Testis (tissue), 3 donors: ENCODE data around the gene HOPX. TPM values are rescaled to one million over a fixed set of nuclear protein-coding genes. Genes with fewer than 3 reads are reported as not detected.

ENCODE experiments used
- DNase-seq: peaks from one replicate; pipeline ENCODE4 v3.0.0-alpha.2; 2019
- H3K27ac ChIP-seq, 2 donors: fragments of 200-600 bp; sonication (generic); one replicate each; pipeline ENCODE4 v1.5.1; 2019
- H3K27me3 ChIP-seq: fragments of 200-600 bp; sonication (generic); one replicate; pipeline ENCODE4 v1.5.1; 2019
- H3K36me3 ChIP-seq: fragments of 200-600 bp; sonication (generic); one replicate; pipeline ENCODE4 v1.5.1; 2017; ENCODE audit warnings: low read depth; ENCODE audit errors: missing control alignments
- H3K4me1 ChIP-seq: fragments of 200-600 bp; sonication (generic); one replicate; pipeline ENCODE4 v1.5.1; 2019
- H3K4me3 ChIP-seq, 2 donors: fragments of 200-600 bp; sonication (generic); one replicate each; pipeline ENCODE4 v1.5.1; 2017 to 2019
- H3K9me3 ChIP-seq: fragments of 200-600 bp; sonication (generic); one replicate; pipeline ENCODE4 v1.5.1; 2017
- CTCF ChIP-seq, 3 experiments: fragments of 450-650 bp in 2 of 3; fragments of 200-600 bp in 1 of 3; sonication (generic) in 1 of 3; IDR thresholded peaks; one replicate each; pipeline ENCODE4 v1.5.1; 2016 to 2019; ENCODE audit warnings: antibody characterized with exemption in 3 of 3, mild to moderate bottlenecking in 2 of 3, moderate library complexity in 1 of 3
- POLR2A ChIP-seq: fragments of 450-650 bp; IDR thresholded peaks from one replicate; pipeline ENCODE4 v1.6.1; 2017; ENCODE audit warnings: antibody characterized with exemption, mild to moderate bottlenecking, moderate library complexity
- WGBS, 2 donors: methylation state at CpG; one replicate each; pipeline ENCODE4 v1.1.5; 2018; 5-methylcytosine and 5-hydroxymethylcytosine counted together
- intact Hi-C: fragments of 100-400 bp; cut with DNase I; formaldehyde crosslinking; loops from one replicate; pipeline ENCODE4 v1.15.1; 2023; ENCODE audit warnings: low total_unique reads
- polyA plus RNA-seq: library from polyadenylated mRNA; stranded (reverse); fragments of 350-450 nt; fragmentation: Illumina TruSeq; extraction: RNeasy Lipid Tissue Mini Kit (QIAGEN cat#74804); gene quantifications from one replicate; pipeline ENCODE4 v1.2.3, GENCODE V29; 2014; ENCODE audit warnings: low read depth, low replicate concordance; ENCODE audit not compliant: insufficient read depth
- total RNA-seq, 2 donors: library from RNA; depleted of rRNA; stranded (reverse); fragments of >200 nt; gene quantifications; one replicate each; pipeline ENCODE4 v1.2.3, GENCODE V29; 2016

Gene HOPX
- total and polyA plus RNA-seq, 3 donors from 2014 or later = 102 to 158 (median 141) TPM

DNA sequence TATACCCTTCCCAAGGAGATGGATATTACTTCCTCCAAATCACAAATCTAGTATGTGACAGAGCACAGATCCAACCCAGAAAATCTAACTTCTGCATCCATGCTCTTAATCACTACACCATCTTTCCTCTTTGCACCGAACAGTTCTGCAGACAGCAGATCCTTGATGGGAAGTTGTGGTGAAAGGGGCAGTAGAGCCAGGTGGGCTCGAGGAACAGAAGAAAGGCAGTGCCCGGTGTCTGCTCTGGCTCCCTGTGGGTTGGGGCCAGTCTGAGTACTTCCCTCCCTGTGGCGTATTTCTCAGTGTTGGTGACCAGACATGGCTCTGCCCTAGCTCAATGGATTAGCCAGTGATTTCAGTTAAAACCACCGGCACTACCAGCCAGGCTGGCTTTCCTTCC, 15.3 kb downstream of the HOPX start:
- H3K27me3 ChIP-seq = no peaks in the 10 kb centered on the region
- WGBS, 2 donors = 77 to 80% methylated on average over 5 of the region's 5 CpGs
- no peak for DNase-seq
- H3K36me3 ChIP-seq = no peaks in the 10 kb centered on the region
- H3K9me3 ChIP-seq = no peaks in the 10 kb centered on the region
- no peaks in the 10 kb centered on the region for H3K4me1 ChIP-seq
- TF ChIP-seq CTCF (IDR thresholded peaks at IDR 0.05) = no peak
- TF ChIP-seq POLR2A = no peak
- H3K4me3 ChIP-seq = no peak overlapping the region
- no peak overlapping the region for H3K27ac ChIP-seq
- intact Hi-C loops = no loop called here

DNA sequence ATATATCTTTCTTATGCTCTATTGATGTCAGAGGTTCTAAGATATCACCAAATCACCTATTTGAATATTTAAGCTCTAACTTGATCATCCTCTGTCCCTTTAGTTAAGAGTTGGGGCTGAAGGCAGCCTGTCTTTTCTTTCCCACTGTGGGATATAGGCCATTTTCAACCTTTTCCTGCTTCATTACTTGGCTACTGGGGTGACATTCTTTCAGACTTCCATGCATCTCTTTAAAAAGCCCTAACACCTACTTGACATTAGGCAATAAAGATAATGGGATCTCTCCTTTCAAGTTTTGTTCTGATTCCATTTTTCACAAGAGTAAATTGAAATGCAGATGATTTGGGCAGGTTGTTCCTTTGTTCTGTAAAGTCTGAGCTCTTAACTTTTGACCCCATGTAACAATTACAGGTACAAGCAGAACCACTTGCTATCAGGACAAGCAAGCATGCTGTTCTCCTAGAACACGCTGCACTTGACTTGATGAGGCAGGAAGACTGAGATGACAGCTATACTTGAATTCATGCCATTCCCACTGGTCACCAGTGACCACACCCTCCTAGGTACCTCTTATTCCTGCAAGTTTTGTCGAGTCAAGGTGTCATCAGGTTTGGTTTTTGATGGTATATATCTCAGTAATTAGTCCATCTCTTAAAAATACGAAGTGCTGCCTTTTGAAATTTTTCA, 18.2 kb downstream of the HOPX start:
- 76 to 85% methylated on average over 3 of the region's 3 CpGs for WGBS, 2 donors
- DNase-seq = no peak
- intact Hi-C loops = no loop called here
- Histone ChIP-seq H3K9me3 (no peaks in the 10 kb centered on the region), H3K36me3 (no peaks in the 10 kb centered on the region), H3K4me3 (no peak overlapping the region), H3K27ac (no peak overlapping the region), H3K27me3 (no peaks in the 10 kb centered on the region), H3K4me1 (no peaks in the 10 kb centered on the region)
- no peak for TF ChIP-seq POLR2A
- TF ChIP-seq CTCF (IDR thresholded peaks at IDR 0.05) = no peak

DNA sequence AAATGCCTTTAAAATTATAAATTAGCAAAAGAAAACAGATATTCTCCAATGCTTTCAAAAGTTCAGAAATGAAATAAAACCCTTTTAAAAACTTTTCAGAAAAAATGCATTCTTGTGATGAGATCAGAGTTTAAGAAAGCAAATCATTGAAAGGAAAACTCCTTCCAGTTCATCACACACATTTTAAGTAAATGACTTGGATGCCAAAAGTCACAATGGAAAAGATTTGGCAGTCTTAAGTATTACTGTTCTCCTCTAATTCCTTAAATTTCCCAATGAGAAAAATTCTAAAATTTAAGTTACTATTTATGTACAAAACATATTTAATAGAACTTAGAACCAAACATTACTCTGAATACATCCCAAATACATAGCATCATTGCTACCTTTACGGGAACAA, 21.1 kb downstream of the HOPX start:
- Histone ChIP-seq H3K27me3 (no peaks in the 10 kb centered on the region), H3K27ac (no peak overlapping the region), H3K4me1 (no peaks in the 10 kb centered on the region), H3K4me3 (no peak overlapping the region), H3K36me3 (no peaks in the 10 kb centered on the region), H3K9me3 (no peaks in the 10 kb centered on the region)
- no peak for DNase-seq
- no peak for TF ChIP-seq CTCF (IDR thresholded peaks at IDR 0.05)
- TF ChIP-seq POLR2A = no peak
- 95 to 97% methylated on average over 1 of the region's 1 CpG for WGBS, 2 donors
- intact Hi-C loops = no loop called here

DNA sequence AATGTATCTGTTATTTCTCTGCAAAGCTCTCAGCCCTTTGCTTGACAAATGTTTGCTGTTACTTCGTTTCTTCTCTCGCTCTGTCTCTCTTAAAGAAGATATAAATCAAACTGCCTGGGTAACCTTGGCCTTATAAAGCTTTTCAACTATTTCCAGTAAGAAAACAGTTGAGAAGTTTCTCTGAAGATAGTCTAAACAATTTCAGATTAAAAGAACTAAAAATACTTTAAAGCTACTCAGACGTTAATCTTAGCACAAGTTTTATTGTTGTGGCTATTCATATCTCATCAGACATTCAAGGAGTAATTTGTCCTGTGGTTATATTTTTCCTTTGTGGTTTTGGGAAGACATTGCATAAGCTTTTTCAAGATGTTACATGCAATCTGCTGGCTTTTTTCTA, 22.6 kb downstream of the HOPX start:
- Histone ChIP-seq H3K4me3 (no peak overlapping the region), H3K9me3 (no peaks in the 10 kb centered on the region), H3K36me3 (no peaks in the 10 kb centered on the region), H3K27ac (peak overlapping the region in 1 of 2 donors; percentile 50), H3K4me1 (peaks cover 8% of the 10 kb centered on the region), H3K27me3 (no peaks in the 10 kb centered on the region)
- DNase-seq = no peak
- whole genome bisulfite sequencing, 2 donors = 42 to 48% methylated on average over 3 of the region's 3 CpGs
- intact Hi-C loops = no loop called here
- TF ChIP-seq POLR2A (no peak), CTCF (IDR thresholded peaks at IDR 0.05) (no peak)

DNA sequence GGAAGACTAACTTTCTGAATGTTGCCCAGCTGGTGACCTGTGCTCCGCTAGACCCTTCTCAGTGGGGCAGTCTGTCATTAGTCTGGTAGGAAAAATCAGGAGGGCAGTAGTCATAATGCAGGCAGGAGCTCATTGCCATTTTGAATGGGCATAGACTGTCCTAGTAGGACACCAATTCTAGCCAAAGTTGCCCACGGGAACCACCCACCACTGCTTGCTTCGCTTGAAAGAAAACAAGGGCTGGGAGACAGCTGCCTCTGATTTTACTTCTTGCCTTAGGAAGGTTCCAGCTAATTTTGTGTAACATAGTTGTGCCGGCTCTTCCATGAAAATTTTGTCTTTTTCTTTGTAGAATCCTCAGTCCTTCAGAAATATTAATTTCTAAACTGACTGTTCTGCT, 23.3 kb downstream of the HOPX start:
- Histone ChIP-seq H3K9me3 (no peaks in the 10 kb centered on the region), H3K36me3 (no peaks in the 10 kb centered on the region), H3K4me3 (no peak overlapping the region), H3K27ac (peak overlapping the region in 1 of 2 donors; percentile 50), H3K4me1 (peaks cover 9% of the 10 kb centered on the region), H3K27me3 (no peaks in the 10 kb centered on the region)
- TF ChIP-seq CTCF (IDR thresholded peaks at IDR 0.05) (no peak), POLR2A (no peak)
- WGBS, 2 donors = 75% methylated on average over 4 of the region's 4 CpGs
- DNase-seq = no peak
- intact Hi-C loops = no loop called here
